Measurements from ENCODE around the gene TLE4.

The TLE4 gene

GRCh38 chr9:79705704-79706103 lies 133.9 kb downstream of the TLE4 start:
- Histone ChIP-seq H3K4me3 (ENCODE audit: low read depth, low read length) (no peak overlapping the region), H3K9me3 (ENCODE audit: control insufficient read depth, insufficient read depth, low read depth, low read length) (no peaks in the 10 kb centered on the region), H3K27ac (ENCODE audit: low read depth, low read length) (no peak overlapping the region), H3K9ac (ENCODE audit: low read length) (no peak overlapping the region), H3K4me1 (ENCODE audit: control insufficient read depth, insufficient read depth, low read length) (peaks cover 14% of the 10 kb centered on the region), H3K27me3 (ENCODE audit: control insufficient read depth, insufficient read depth, low read length) (no peaks in the 10 kb centered on the region), H3K36me3 (ENCODE audit: control insufficient read depth, insufficient read depth, low read length) (peaks cover 51% of the 10 kb centered on the region)

- Histone ChIP-seq H3K9me3 (ENCODE audit: control insufficient read depth, insufficient read depth, low read depth, low read length) (no peaks in the 10 kb centered on the region), H3K27me3 (ENCODE audit: control insufficient read depth, insufficient read depth, low read length) (no peaks in the 10 kb centered on the region), H3K36me3 (ENCODE audit: control insufficient read depth, insufficient read depth, low read length) (peaks cover 59% of the 10 kb centered on the region), H3K9ac (ENCODE audit: low read length) (no peak overlapping the region), H3K27ac (ENCODE audit: low read depth, low read length) (no peak overlapping the region), H3K4me3 (ENCODE audit: low read depth, low read length) (no peak overlapping the region), H3K4me1 (ENCODE audit: control insufficient read depth, insufficient read depth, low read length) (peaks cover 14% of the 10 kb centered on the region)
Observed at GRCh38 chr9:79706512-79706911, 134.7 kb downstream of the TLE4 start.

GRCh38 chr9:79707589-79707988 lies 135.8 kb downstream of the TLE4 start:
- Histone ChIP-seq H3K27ac (ENCODE audit: low read depth, low read length) (no peak overlapping the region), H3K4me3 (ENCODE audit: low read depth, low read length) (no peak overlapping the region), H3K4me1 (ENCODE audit: control insufficient read depth, insufficient read depth, low read length) (peaks cover 14% of the 10 kb centered on the region), H3K36me3 (ENCODE audit: control insufficient read depth, insufficient read depth, low read length) (peaks cover 64% of the 10 kb centered on the region), H3K27me3 (ENCODE audit: control insufficient read depth, insufficient read depth, low read length) (no peaks in the 10 kb centered on the region), H3K9ac (ENCODE audit: low read length) (no peak overlapping the region), H3K9me3 (ENCODE audit: control insufficient read depth, insufficient read depth, low read depth, low read length) (no peaks in the 10 kb centered on the region)

- Histone ChIP-seq H3K9me3 (ENCODE audit: control insufficient read depth, insufficient read depth, low read depth, low read length) (no peaks in the 10 kb centered on the region), H3K27ac (ENCODE audit: low read depth, low read length) (no peak overlapping the region), H3K4me1 (ENCODE audit: control insufficient read depth, insufficient read depth, low read length) (peaks cover 14% of the 10 kb centered on the region), H3K36me3 (ENCODE audit: control insufficient read depth, insufficient read depth, low read length) (peaks cover 71% of the 10 kb centered on the region), H3K27me3 (ENCODE audit: control insufficient read depth, insufficient read depth, low read length) (no peaks in the 10 kb centered on the region), H3K4me3 (ENCODE audit: low read depth, low read length) (no peak overlapping the region), H3K9ac (ENCODE audit: low read length) (no peak overlapping the region)
Observed at GRCh38 chr9:79708541-79708940, 136.8 kb downstream of the TLE4 start.

- H3K9ac ChIP-seq (ENCODE audit: low read length): no peak overlapping the region
- H3K4me3 ChIP-seq (ENCODE audit: low read depth, low read length): no peak overlapping the region
- no peak overlapping the region for H3K27ac ChIP-seq (ENCODE audit: low read depth, low read length)
- H3K4me1 ChIP-seq (ENCODE audit: control insufficient read depth, insufficient read depth, low read length): peaks cover 14% of the 10 kb centered on the region
- no peaks in the 10 kb centered on the region for H3K9me3 ChIP-seq (ENCODE audit: control insufficient read depth, insufficient read depth, low read depth, low read length)
- H3K36me3 ChIP-seq (ENCODE audit: control insufficient read depth, insufficient read depth, low read length): peaks cover 72% of the 10 kb centered on the region
- no peaks in the 10 kb centered on the region for H3K27me3 ChIP-seq (ENCODE audit: control insufficient read depth, insufficient read depth, low read length)
Observed at GRCh38 chr9:79709743-79710674, 138.2 kb downstream of the TLE4 start.

- Histone ChIP-seq H3K4me3 (ENCODE audit: low read depth, low read length) (no peak overlapping the region), H3K9me3 (ENCODE audit: control insufficient read depth, insufficient read depth, low read depth, low read length) (no peaks in the 10 kb centered on the region), H3K27ac (ENCODE audit: low read depth, low read length) (no peak overlapping the region), H3K27me3 (ENCODE audit: control insufficient read depth, insufficient read depth, low read length) (no peaks in the 10 kb centered on the region), H3K4me1 (ENCODE audit: control insufficient read depth, insufficient read depth, low read length) (peaks cover 14% of the 10 kb centered on the region), H3K9ac (ENCODE audit: low read length) (no peak overlapping the region), H3K36me3 (ENCODE audit: control insufficient read depth, insufficient read depth, low read length) (peaks cover 75% of the 10 kb centered on the region)
Observed at GRCh38 chr9:79711874-79712273, 140.1 kb downstream of the TLE4 start.

- H3K27ac ChIP-seq (ENCODE audit: low read depth, low read length): no peak overlapping the region
- H3K36me3 ChIP-seq (ENCODE audit: control insufficient read depth, insufficient read depth, low read length): peaks cover 90% of the 10 kb centered on the region
- no peaks in the 10 kb centered on the region for H3K4me1 ChIP-seq (ENCODE audit: control insufficient read depth, insufficient read depth, low read length)
- no peak overlapping the region for H3K4me3 ChIP-seq (ENCODE audit: low read depth, low read length)
- H3K9ac ChIP-seq (ENCODE audit: low read length): no peak overlapping the region
- H3K9me3 ChIP-seq (ENCODE audit: control insufficient read depth, insufficient read depth, low read depth, low read length): no peaks in the 10 kb centered on the region
- H3K27me3 ChIP-seq (ENCODE audit: control insufficient read depth, insufficient read depth, low read length): no peaks in the 10 kb centered on the region
Observed at GRCh38 chr9:79719021-79719420, 147.3 kb downstream of the TLE4 start.

GRCh38 chr9:79719989-79720388 lies 148.2 kb downstream of the TLE4 start:
- peaks cover 98% of the 10 kb centered on the region for H3K36me3 ChIP-seq (ENCODE audit: control insufficient read depth, insufficient read depth, low read length)
- no peak overlapping the region for H3K4me3 ChIP-seq (ENCODE audit: low read depth, low read length)
- H3K9me3 ChIP-seq (ENCODE audit: control insufficient read depth, insufficient read depth, low read depth, low read length): no peaks in the 10 kb centered on the region
- H3K27ac ChIP-seq (ENCODE audit: low read depth, low read length): no peak overlapping the region
- H3K4me1 ChIP-seq (ENCODE audit: control insufficient read depth, insufficient read depth, low read length): no peaks in the 10 kb centered on the region
- H3K9ac ChIP-seq (ENCODE audit: low read length): no peak overlapping the region
- H3K27me3 ChIP-seq (ENCODE audit: control insufficient read depth, insufficient read depth, low read length): no peaks in the 10 kb centered on the region

GRCh38 chr9:79731171-79731890 lies 159.6 kb downstream of the TLE4 start:
- H3K9ac ChIP-seq (ENCODE audit: low read length): no peak overlapping the region
- H3K4me1 ChIP-seq (ENCODE audit: control insufficient read depth, insufficient read depth, low read length): no peaks in the 10 kb centered on the region
- no peaks in the 10 kb centered on the region for H3K9me3 ChIP-seq (ENCODE audit: control insufficient read depth, insufficient read depth, low read depth, low read length)
- no peak overlapping the region for H3K27ac ChIP-seq (ENCODE audit: low read depth, low read length)
- no peak overlapping the region for H3K4me3 ChIP-seq (ENCODE audit: low read depth, low read length)
- peaks cover 21% of the 10 kb centered on the region for H3K36me3 ChIP-seq (ENCODE audit: control insufficient read depth, insufficient read depth, low read length)
- H3K27me3 ChIP-seq (ENCODE audit: control insufficient read depth, insufficient read depth, low read length): no peaks in the 10 kb centered on the region

- no peak overlapping the region for H3K9ac ChIP-seq (ENCODE audit: low read length)
- H3K27ac ChIP-seq (ENCODE audit: low read depth, low read length): no peak overlapping the region
- H3K27me3 ChIP-seq (ENCODE audit: control insufficient read depth, insufficient read depth, low read length): no peaks in the 10 kb centered on the region
- H3K9me3 ChIP-seq (ENCODE audit: control insufficient read depth, insufficient read depth, low read depth, low read length): no peaks in the 10 kb centered on the region
- peaks cover under 1% of the 10 kb centered on the region; the same call in 1 of the 2 replicates for H3K36me3 ChIP-seq (ENCODE audit: control insufficient read depth, insufficient read depth, low read length)
- no peaks in the 10 kb centered on the region for H3K4me1 ChIP-seq (ENCODE audit: control insufficient read depth, insufficient read depth, low read length)
- H3K4me3 ChIP-seq (ENCODE audit: low read depth, low read length): no peak overlapping the region
Observed at GRCh38 chr9:79735023-79735779, 163.4 kb downstream of the TLE4 start.
